ENCODE data around the gene KIAA0753. TPM values are rescaled to one million over a fixed set of nuclear protein-coding genes. Genes with fewer than 3 reads are reported as not detected.
"Not testable (repeated sequence)": the region's sequence is repeated elsewhere in the genome, so short reads cannot be mapped to it uniquely, and the experiment has no call there.

The KIAA0753 gene
- total RNA-seq, 4 donors from 2014 or later: 3.0 to 6.3 (median 3.6) TPM

DNA sequence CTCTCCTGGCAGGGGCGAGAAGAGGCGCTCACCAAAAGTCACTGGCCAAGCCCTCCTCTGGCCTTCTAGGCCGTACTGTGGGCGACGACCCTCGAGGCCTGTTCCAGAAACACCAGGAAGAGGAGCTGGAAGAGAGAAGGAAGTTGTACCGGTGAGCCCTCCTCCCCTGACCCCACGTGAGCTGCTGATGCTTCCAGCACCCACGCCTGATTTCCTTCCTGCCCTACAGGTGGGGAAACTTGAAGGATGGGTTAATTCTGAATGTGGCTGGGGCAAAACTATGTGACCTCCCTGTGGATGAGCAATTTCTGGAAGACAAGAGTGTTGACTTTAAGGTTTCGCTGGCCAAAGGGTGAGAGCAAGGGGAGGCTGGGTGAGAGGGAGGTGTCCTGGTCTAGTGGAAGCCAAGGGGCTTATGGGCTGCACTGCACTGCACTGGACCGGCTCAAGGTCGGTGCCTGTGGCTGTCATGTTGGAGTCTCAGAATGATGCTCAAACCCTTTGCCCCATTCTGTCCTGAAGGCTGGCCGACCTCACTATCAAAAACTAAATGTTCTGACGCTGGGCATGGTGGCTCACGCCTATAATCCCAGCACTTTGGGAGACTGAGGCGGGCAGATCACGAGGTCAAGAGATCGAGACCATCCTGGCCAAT, 17.2 kb upstream of the KIAA0753 start:
- Histone ChIP-seq H3K9me3 (no peaks in the 10 kb centered on the region), H3K27me3 (peaks cover 21 to 39% (median 30%) of the 10 kb centered on the region in 3 donors), H3K36me3 (no peaks in the 10 kb centered on the region), H3K4me1 (peaks cover under 1 to 8% of the 10 kb centered on the region in 2 donors), H3K27ac (no peak overlapping the region), H3K4me3 (no peak overlapping the region)
- ATAC-seq (no peak), DNase-seq (no peak)
- TF ChIP-seq, protein P1, sequence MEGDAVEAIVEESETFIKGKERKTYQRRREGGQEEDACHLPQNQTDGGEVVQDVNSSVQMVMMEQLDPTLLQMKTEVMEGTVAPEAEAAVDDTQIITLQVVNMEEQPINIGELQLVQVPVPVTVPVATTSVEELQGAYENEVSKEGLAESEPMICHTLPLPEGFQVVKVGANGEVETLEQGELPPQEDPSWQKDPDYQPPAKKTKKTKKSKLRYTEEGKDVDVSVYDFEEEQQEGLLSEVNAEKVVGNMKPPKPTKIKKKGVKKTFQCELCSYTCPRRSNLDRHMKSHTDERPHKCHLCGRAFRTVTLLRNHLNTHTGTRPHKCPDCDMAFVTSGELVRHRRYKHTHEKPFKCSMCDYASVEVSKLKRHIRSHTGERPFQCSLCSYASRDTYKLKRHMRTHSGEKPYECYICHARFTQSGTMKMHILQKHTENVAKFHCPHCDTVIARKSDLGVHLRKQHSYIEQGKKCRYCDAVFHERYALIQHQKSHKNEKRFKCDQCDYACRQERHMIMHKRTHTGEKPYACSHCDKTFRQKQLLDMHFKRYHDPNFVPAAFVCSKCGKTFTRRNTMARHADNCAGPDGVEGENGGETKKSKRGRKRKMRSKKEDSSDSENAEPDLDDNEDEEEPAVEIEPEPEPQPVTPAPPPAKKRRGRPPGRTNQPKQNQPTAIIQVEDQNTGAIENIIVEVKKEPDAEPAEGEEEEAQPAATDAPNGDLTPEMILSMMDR (IDR thresholded peaks at IDR 0.05 in 4 of 5, conservative IDR thresholded peaks at IDR 0.05 in 1 of 5): no peak
- TF ChIP-seq POLR2A (IDR thresholded peaks at IDR 0.05): no peak
- intact Hi-C loops (cut with DNase I; ENCODE audit: low total_unique reads) (loop anchor here (10.0 kb wide), 1 partner anchor 1173 kb away; the partner anchor contains the start of genes DERL2 and MIS12), in situ Hi-C loops (cut with MboI; ENCODE audit: low sequenced_read_pairs in 4 of 4) (loop anchor here in 3 of 4 donors (25.0 kb wide), 2 partner anchors 180 to 355 kb away; partner anchors contain the start of genes BCL6B (in 3 of the 3), RNASEK (in 3 of the 3) and TEKT1 (in 1 of the 3))

DNA sequence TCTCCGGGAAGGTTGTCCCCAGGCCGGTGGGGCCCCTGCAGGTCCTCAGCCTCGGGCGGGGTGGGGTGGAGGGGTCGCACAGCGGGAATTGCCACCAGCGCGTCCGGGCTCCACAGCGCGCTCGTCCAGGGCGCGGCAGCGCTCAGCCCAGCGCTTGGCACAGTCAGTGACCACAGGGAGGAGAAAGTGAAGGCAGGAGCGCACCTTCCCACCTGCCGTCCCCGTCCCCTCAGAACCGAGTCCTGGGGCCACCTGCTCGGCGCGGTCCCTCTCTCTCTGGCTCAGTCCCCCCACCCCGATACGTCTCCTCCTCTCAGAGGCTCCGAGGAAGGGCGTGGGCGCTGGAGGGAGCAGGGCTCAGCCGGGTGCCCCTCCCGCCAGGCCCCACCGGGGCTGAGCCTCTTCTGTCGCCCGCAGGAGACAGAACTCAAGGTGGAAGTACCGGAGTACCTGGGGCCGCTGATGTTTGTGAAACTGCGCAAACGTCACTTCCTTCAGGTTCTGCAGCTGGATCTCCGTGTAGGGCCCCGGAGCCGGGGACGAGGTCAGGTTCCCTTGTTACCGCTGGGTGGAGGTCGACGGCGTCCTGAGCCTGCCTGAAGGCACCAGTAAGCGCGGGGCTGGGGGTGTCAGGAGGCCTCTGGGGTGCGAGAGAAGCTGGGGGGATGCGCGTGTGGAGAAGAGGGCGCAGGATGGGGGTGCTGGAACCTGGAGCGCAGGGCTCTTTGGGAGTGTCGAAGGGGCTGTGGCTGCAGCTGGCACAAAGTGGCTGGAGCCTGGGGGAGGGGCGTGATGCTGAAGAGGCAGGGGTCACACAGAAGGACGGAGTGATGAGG, 16.5 kb upstream of the KIAA0753 start:
- Histone ChIP-seq H3K4me1 (peaks cover 8 to 15% of the 10 kb centered on the region in 2 donors), H3K27me3 (peaks cover 21 to 34% (median 30%) of the 10 kb centered on the region in 3 donors)
- ATAC-seq, H3K4me3 ChIP-seq, H3K9me3 ChIP-seq, H3K27ac ChIP-seq, H3K36me3 ChIP-seq, DNase-seq: not testable (repeated sequence)
- intact Hi-C loops (cut with DNase I; ENCODE audit: low total_unique reads) (loop anchor here (10.0 kb wide), 1 partner anchor 1172 kb away; the partner anchor contains the start of genes DERL2 and MIS12), in situ Hi-C loops (cut with MboI; ENCODE audit: low sequenced_read_pairs in 4 of 4) (loop anchor here in 3 of 4 donors (25.0 kb wide), 2 partner anchors 180 to 355 kb away; partner anchors contain the start of genes BCL6B (in 3 of the 3), RNASEK (in 3 of the 3) and TEKT1 (in 1 of the 3))

- peaks cover 21 to 34% (median 30%) of the 10 kb centered on the region in 3 donors for H3K27me3 ChIP-seq
- in situ Hi-C loops (cut with MboI; ENCODE audit: low sequenced_read_pairs in 4 of 4): loop anchor here in 3 of 4 donors (25.0 kb wide), 2 partner anchors 181 to 356 kb away; partner anchors contain the start of genes BCL6B (in 3 of the 3), RNASEK (in 3 of the 3) and TEKT1 (in 1 of the 3)
- H3K36me3 ChIP-seq: not testable (repeated sequence)
Measured at GRCh38 chr17:6655732-6656361, 15.3 kb upstream of the KIAA0753 start.

GRCh38 chr17:6654841-6655731, 14.6 kb upstream of the KIAA0753 start:
- Histone ChIP-seq H3K9me3 (no peaks in the 10 kb centered on the region), H3K4me1 (peaks cover 20 to 26% of the 10 kb centered on the region in 2 donors), H3K27me3 (peaks cover 21 to 30% (median 30%) of the 10 kb centered on the region in 3 donors), H3K4me3 (no peak overlapping the region), H3K27ac (no peak overlapping the region), H3K36me3 (peaks cover 0 to 2% of the 10 kb centered on the region in 2 donors)
- TF ChIP-seq POLR2A (IDR thresholded peaks at IDR 0.05): no peak
- TF ChIP-seq, protein P1 (IDR thresholded peaks at IDR 0.05 in 4 of 5, conservative IDR thresholded peaks at IDR 0.05 in 1 of 5): no peak
- DNase-seq: no peak
- in situ Hi-C loops (cut with MboI; ENCODE audit: low sequenced_read_pairs in 4 of 4) (loop anchor here in 3 of 4 donors (25.0 kb wide), 2 partner anchors 182 to 357 kb away; partner anchors contain the start of genes BCL6B (in 3 of the 3), RNASEK (in 3 of the 3) and TEKT1 (in 1 of the 3)), intact Hi-C loops (cut with DNase I; ENCODE audit: low total_unique reads) (loop anchor here (5.0 to 10.0 kb wide), 3 partner anchors 357 to 1170 kb away; partner anchors contain the start of genes DERL2, MIS12, POLR2A and RNASEK)
- ATAC-seq: no peak

More at GRCh38 chr17:6655732-6656361, 15.3 kb upstream of the KIAA0753 start:
- not testable (repeated sequence) for H3K4me3 ChIP-seq, H3K9me3 ChIP-seq, DNase-seq, H3K27ac ChIP-seq, ATAC-seq
- H3K4me1 ChIP-seq: peaks cover 13 to 20% of the 10 kb centered on the region in 2 donors
- intact Hi-C loops (cut with DNase I; ENCODE audit: low total_unique reads): loop anchor here (10.0 kb wide), 1 partner anchor 1171 kb away; the partner anchor contains the start of genes DERL2 and MIS12
